VCaP (cell line): ENCODE results near the gene TNFRSF6B.

Experiments used
- H3K27ac ChIP-seq: fragments of 450-650 bp; 2 replicates; pipeline ENCODE4 v1.5.1; 2017
- TF ChIP-seq, protein P1 (sequence below): fragments of 450-650 bp; conservative IDR thresholded peaks from 2 replicates; pipeline ENCODE4 v1.5.1; 2017; ENCODE audit warnings: mild to moderate bottlenecking, moderate library complexity

Gene TNFRSF6B

DNA sequence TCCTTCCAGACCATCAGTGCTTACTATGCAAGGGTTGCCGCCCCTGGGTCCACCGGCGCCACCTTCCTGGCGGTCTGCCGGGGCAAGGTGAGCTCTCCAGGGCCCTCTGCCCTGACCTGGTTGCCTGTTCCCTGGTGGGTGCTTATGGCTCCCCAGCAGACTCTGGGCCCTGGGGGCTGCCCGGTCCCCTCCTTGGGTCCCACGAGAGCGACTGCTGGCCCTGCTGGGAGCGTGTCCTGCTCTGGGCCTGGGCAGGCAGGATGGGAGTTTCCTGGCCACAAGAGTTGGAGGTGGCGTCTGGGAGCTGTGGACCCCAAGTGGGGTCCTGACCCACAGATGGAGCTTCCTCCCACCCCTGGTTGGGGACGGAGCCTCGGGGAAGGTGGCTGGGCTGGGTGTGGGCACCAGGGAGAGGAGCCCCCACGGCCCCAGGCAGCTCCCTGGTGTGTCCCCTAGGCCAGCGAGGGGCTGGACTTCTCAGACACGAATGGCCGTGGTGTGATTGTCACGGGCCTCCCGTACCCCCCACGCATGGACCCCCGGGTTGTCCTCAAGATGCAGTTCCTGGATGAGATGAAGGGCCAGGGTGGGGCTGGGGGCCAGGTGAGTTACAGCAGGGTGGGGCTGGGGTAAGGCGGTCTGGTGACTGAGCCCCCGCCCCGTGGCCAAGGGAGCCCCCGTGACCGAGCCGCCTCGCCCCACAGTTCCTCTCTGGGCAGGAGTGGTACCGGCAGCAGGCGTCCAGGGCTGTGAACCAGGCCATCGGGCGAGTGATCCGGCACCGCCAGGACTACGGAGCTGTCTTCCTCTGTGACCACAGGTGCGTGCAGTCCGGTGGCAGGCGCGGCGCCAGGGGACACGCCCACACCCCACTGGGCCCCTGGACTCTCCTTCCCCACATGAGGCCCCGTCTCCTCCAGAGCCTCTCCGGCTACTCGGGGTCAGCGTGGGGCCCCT lies 7.1 kb upstream of the TNFRSF6B start:
- H3K27ac ChIP-seq = no peak overlapping the region

DNA sequence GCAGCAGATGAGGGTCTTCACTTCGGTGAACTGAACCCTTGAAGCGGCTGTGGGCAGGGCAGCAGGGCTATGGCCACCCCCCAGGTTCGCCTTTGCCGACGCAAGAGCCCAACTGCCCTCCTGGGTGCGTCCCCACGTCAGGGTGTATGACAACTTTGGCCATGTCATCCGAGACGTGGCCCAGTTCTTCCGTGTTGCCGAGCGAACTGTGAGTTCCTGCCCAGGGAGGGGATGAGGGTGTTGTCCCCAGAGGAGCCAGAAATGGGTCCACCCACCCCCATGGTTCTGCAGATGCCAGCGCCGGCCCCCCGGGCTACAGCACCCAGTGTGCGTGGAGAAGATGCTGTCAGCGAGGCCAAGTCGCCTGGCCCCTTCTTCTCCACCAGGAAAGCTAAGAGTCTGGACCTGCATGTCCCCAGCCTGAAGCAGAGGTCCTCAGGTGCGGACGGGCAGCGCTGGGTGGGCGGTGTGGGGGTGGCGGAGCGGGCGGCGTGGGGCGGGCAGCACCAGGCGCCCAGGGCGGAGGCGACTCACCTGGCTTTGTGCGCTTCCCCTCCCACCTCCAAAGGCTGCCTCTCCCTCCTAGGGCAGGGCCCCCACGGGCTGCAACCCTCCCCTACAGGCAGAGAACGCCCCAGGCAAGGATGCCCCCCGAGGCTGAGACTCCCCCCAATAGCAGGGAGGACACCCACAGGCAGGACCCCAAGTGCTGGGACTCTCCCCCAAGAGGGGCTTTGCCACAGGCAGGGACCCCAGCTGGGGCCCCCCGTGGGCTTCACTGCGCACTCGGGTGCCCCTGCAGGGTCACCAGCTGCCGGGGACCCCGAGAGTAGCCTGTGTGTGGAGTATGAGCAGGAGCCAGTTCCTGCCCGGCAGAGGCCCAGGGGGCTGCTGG lies 6.2 kb upstream of the TNFRSF6B start:
- TF ChIP-seq, protein P1, sequence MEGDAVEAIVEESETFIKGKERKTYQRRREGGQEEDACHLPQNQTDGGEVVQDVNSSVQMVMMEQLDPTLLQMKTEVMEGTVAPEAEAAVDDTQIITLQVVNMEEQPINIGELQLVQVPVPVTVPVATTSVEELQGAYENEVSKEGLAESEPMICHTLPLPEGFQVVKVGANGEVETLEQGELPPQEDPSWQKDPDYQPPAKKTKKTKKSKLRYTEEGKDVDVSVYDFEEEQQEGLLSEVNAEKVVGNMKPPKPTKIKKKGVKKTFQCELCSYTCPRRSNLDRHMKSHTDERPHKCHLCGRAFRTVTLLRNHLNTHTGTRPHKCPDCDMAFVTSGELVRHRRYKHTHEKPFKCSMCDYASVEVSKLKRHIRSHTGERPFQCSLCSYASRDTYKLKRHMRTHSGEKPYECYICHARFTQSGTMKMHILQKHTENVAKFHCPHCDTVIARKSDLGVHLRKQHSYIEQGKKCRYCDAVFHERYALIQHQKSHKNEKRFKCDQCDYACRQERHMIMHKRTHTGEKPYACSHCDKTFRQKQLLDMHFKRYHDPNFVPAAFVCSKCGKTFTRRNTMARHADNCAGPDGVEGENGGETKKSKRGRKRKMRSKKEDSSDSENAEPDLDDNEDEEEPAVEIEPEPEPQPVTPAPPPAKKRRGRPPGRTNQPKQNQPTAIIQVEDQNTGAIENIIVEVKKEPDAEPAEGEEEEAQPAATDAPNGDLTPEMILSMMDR = no peak
- H3K27ac ChIP-seq = no peak overlapping the region

More for the DNA sequence above, 7.1 kb upstream of the TNFRSF6B start:
- TF ChIP-seq, protein P1 = no peak

DNA sequence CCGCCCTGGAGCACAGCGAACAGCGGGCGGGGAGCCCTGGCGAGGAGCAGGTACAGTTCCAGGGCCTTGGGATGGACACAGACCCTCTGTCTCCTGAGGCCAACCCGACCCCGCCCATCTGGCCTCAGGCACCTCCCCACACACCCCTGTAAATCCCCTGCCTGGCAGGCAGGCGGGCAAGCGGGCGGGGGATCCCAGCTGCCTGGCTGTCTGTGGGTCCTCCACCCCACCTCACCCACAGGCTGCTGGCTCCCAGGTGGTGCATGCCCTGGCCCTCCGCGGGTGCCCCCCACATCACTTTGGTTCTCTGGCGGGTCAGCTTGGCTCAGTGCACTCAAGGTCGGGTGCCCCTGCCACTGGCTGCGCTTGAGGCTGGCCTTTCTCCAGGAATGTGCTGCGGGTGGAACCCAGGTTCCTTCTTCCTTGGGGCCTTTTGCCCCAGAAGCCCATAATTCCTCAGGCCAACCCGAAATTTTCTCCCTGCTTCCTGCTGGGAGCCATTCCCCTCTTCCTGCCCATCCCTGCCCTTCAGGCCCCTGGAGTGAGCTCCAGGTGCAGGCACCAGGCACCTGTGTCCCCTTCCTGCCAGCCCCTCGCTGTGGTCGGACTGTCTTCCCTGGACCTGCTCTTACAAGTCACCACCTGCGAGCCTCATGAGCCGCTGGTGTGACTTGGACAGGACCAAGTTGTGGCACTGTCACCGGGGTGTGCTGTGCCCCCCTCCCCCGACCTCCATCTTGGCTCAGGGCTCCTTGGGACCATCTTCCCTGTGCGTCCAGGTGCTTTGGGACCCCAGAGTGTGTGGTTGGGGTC lies 5.3 kb upstream of the TNFRSF6B start:
- H3K27ac ChIP-seq = no peak overlapping the region
- TF ChIP-seq, protein P1 = no peak

DNA sequence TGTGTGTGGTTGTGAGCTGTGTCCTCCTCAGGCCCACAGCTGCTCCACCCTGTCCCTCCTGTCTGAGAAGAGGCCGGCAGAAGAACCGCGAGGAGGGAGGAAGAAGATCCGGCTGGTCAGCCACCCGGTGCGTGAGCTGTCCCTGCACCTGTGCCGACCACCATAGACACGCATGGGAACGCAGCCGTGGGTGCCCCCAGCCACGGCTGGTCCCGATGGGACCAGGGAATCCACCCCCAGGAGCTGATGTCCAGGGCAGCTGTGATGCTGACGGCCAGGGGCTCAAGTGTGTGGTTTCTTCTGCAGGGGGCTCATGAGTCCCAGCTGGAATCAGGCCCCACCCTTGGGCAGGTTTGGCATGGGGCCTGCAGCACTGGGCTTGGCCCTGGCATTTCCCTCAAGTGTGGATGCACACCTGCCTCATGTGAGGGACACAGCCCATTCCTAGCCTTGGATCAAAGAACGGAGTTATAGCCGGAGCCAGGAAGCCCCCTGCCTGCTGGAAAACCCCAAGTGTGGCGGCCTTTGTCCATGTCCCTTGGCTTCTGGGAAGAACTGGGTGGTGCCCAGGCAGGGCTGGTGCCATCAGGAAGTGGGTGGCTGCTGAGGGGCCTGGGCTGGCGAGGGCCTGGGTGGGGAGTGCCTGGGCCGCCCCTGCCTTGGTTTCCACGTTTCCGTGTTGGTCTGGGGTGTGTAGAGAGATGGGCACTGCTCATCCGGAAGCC lies 4.6 kb upstream of the TNFRSF6B start:
- TF ChIP-seq, protein P1 = no peak
- no peak overlapping the region for H3K27ac ChIP-seq

DNA sequence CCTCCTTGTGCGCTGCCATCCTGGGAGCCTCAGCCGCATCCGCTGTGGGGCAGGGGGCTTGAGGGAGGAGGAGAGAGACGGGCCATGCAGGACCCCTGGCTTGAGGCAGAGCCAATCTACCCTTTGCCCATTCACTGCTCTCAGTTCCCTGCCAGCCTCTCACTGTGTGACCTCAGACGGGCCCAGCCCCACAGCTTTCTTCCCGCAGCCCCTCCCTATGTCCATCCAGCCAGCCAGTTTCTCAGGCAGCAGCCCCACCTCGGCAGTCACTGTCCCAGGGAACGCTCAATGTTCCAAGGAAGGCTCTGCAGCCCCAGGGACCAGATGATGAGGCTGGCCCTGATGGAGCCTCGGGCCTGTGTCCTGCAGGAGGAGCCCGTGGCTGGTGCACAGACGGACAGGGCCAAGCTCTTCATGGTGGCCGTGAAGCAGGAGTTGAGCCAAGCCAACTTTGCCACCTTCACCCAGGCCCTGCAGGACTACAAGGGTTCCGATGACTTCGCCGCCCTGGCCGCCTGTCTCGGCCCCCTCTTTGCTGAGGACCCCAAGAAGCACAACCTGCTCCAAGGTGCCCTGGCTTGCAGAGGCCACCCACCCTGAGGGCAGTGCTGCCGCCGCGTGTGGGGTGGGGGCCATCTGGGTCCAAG lies 3.9 kb upstream of the TNFRSF6B start:
- H3K27ac ChIP-seq = no peak overlapping the region
- TF ChIP-seq, protein P1 = no peak

DNA sequence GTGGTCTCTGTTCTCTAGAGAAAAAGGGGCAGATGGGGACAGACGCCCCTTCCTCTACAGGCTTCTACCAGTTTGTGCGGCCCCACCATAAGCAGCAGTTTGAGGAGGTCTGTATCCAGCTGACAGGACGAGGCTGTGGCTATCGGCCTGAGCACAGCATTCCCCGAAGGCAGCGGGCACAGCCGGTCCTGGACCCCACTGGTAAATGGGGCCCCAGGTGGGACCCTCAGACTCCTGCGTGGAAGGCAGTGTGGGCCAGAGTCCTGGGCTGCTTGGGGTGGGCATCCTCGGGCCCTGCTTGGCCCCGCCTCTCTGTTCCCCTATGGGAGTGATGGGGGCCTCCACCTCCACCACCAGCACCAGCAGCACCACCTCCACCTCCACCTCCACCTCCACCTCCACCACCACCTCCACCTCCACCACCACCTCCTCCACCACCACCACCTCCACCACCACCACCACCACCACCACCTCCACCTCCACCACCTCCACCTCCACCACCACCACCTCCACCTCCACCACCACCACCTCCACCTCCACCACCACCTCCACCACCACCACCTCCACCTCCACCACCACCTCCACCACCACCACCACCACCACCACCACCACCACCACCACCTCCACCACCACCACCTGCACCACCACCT lies 3.2 kb upstream of the TNFRSF6B start:
- TF ChIP-seq, protein P1 = no peak
- H3K27ac ChIP-seq = no peak overlapping the region
